Measurements from ENCODE around the gene PANX1.

PANX1 gene

DNA sequence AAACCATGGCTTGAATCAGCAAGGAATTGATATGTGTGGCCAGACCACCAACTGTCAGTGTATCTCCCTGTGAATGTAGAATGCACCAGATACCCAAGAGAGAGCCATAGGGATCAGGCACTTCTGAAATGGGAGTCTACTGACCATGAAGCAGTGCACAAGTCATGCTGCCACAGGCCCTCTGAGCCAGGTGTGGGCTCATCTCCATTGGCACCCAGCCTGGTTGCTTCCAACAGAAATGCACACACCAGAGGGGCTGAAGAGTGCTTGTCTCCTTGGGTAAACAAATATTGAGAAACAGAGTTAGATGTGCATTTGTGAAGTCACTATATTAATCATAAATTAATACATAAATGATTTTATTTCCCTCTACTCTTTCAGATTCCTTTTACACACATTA lies 28.4 kb upstream of the PANX1 start:
- POLR2A ChIA-PET (ENCODE audit: low non-redundant PET), result no interaction called here
- DNase-seq (ENCODE audit: low spot score), result no peak

DNA sequence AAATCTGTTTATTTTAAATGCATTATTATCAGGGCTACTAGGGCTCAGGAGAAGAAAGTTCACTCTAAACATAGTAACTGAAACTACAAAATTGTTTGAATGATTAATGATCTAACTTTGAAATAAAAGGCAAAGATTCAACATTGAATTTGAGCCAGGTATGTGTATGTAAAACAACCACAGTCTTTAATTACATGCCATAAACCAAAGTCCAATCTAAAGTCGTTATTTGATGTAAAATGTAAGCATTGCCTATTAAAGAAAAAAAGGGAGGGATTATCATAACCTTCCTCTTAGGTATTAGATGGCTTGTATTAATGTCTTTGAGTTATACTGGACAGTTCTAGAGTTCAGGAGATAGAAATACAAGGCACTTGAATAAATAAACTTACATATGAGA lies 25.2 kb upstream of the PANX1 start:
- DNase-seq (ENCODE audit: low spot score), result no peak
- ChIA-PET CTCF (no interaction called here), POLR2A (ENCODE audit: low non-redundant PET) (no interaction called here)
- no peak overlapping the region for H3K27ac ChIP-seq
- TF ChIP-seq, protein P1, sequence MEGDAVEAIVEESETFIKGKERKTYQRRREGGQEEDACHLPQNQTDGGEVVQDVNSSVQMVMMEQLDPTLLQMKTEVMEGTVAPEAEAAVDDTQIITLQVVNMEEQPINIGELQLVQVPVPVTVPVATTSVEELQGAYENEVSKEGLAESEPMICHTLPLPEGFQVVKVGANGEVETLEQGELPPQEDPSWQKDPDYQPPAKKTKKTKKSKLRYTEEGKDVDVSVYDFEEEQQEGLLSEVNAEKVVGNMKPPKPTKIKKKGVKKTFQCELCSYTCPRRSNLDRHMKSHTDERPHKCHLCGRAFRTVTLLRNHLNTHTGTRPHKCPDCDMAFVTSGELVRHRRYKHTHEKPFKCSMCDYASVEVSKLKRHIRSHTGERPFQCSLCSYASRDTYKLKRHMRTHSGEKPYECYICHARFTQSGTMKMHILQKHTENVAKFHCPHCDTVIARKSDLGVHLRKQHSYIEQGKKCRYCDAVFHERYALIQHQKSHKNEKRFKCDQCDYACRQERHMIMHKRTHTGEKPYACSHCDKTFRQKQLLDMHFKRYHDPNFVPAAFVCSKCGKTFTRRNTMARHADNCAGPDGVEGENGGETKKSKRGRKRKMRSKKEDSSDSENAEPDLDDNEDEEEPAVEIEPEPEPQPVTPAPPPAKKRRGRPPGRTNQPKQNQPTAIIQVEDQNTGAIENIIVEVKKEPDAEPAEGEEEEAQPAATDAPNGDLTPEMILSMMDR (conservative IDR thresholded peaks at IDR 0.05; ENCODE audit: low read depth), result no peak

More for the DNA sequence above, 28.4 kb upstream of the PANX1 start:
- CTCF ChIA-PET, result no interaction called here
- TF ChIP-seq, protein P1 (conservative IDR thresholded peaks at IDR 0.05; ENCODE audit: low read depth), result no peak
- no peak overlapping the region for H3K27ac ChIP-seq

DNA sequence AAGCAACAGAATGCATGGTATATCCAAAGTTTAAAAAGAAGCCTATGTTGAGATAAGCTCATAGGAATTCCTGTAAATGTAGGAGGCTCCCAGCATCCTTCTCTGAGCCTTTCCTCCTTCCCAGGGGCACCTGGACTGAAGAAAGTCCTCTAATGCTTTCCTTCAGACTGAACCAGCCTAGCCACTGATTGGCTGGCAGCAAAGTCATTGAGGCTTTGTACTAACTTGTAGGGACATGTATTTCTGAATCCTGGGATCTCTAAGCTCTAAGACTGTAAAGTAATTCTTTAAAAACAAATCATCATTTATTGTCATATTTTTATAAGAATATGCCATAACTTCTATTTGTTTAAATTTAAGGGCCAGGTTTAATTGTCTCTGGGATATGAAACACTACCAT lies 23.9 kb upstream of the PANX1 start:
- POLR2A ChIA-PET (ENCODE audit: low non-redundant PET), result no interaction called here

DNA sequence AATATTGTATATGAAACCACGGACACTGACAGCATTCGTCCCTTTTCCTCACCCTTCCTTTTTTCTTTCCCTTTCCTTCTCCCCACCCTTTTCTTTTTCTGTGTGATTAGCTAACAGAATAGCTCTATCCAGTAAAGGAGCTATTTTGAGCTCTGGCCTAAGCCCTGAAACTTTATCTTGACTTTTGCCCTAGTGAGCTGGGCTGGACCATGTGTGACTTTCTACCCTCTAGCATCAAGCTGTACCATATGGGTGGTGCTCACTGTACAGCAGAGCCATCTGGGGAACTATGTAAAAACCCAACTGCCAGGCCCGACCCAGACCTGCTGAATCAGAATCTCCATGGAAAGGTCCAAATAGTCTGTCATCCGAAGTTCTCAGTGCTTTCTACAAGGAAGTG lies 21.9 kb upstream of the PANX1 start:
- TF ChIP-seq, protein P1 (conservative IDR thresholded peaks at IDR 0.05; ENCODE audit: low read depth), result no peak
- POLR2A ChIA-PET (ENCODE audit: low non-redundant PET), result no interaction called here
- H3K27ac ChIP-seq, result no peak overlapping the region
- no peak for DNase-seq (ENCODE audit: low spot score)
- CTCF ChIA-PET, result no interaction called here

More for the DNA sequence above, 23.9 kb upstream of the PANX1 start:
- DNase-seq (ENCODE audit: low spot score), result no peak
- TF ChIP-seq, protein P1 (conservative IDR thresholded peaks at IDR 0.05; ENCODE audit: low read depth), result no peak
- no peak overlapping the region for H3K27ac ChIP-seq
- CTCF ChIA-PET, result interaction anchor here (0.6 kb wide), 1 partner anchor 23 kb away, joined by 4 read pairs; no protein-coding TSS in a partner anchor

DNA sequence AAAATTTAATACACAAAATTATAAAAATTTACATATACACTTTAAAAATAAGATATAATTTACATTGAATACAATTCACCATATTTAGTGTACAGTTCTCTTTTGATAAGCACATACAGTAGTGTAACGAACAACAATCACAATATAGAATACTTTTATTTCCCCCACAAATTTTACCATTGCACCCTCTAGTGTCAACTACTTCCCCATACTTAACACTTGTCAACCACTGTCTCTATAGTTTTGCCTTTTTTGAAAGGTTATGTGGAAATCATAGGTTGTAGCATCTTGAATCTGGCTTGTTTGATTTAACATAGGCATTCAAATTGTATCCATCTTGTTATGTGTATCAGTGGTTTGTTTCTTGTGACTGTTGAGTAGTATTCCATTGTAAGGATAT lies 21.3 kb upstream of the PANX1 start:
- no peak for DNase-seq (ENCODE audit: low spot score)
- CTCF ChIA-PET, result interaction anchor here (0.7 kb wide), 1 partner anchor 171 kb away, joined by 3 read pairs; no protein-coding TSS in a partner anchor
- H3K27ac ChIP-seq, result no peak overlapping the region
- POLR2A ChIA-PET (ENCODE audit: low non-redundant PET), result no interaction called here
- TF ChIP-seq, protein P1 (conservative IDR thresholded peaks at IDR 0.05; ENCODE audit: low read depth), result no peak

DNA sequence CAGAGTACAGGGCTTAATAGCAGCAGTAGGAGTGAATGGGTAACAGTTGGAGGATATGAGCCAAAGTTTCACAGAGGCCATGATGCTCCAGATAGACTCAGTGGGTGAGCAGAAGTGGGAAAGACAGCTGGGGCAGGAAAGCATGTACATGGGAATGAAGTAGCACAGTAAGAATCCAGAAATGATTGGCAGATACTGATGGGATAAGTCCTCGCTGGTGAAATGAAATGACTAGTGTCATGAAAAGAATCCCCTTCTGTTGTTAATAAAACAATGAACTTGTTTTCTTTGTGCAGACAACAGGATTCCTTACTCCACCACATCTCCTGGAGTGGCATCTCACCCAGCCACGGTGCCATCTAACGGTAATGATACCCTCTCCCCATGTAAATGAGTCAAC lies 17.4 kb upstream of the PANX1 start:
- no peak overlapping the region for H3K27ac ChIP-seq
- TF ChIP-seq, protein P1 (conservative IDR thresholded peaks at IDR 0.05; ENCODE audit: low read depth), result no peak
- no peak for DNase-seq (ENCODE audit: low spot score)
- CTCF ChIA-PET, result no interaction called here
- POLR2A ChIA-PET (ENCODE audit: low non-redundant PET), result no interaction called here

DNA sequence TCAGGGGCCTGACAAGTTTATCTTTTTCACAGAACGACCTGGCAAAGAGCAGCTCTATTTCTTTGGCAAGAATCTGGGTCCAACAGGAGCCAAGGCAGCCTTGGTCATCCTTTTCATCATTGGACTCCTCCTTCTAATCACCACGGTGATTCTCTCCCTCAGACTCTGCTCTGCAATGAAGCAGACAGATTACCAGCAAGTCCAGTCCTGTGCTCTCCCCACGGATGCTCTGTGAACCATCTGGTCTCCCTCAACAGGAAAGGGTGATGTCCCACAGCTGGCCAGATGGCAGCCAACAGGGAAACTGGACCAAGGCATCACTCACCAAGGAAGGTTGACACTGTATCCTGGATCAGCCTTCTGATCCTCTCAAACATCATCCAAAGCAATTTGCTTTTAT lies 17.0 kb upstream of the PANX1 start:
- TF ChIP-seq, protein P1 (conservative IDR thresholded peaks at IDR 0.05; ENCODE audit: low read depth), result no peak
- H3K27ac ChIP-seq, result no peak overlapping the region
- CTCF ChIA-PET, result no interaction called here
- POLR2A ChIA-PET (ENCODE audit: low non-redundant PET), result no interaction called here
- no peak for DNase-seq (ENCODE audit: low spot score)

Data from RWPE1 (cell line).